Measurements from ENCODE around the gene OTUB2.
"Not testable (repeated sequence)": the region's sequence is repeated elsewhere in the genome, so short reads cannot be mapped to it uniquely, and the experiment has no call there.

GRCh38 chr14:94072076-94072475, 45.9 kb downstream of the OTUB2 start:
- TF ChIP-seq CTCF (conservative IDR thresholded peaks at IDR 0.05; ENCODE audit: low read depth, low read length); EZH2 (IDR thresholded peaks at IDR 0.05; ENCODE audit: borderline replicate concordance, low read depth, low read length, poor library complexity, severe bottlenecking): not testable (repeated sequence)

Data from A673 (cell line).